Activated CD8-positive, alpha-beta memory T cell treated with anti-CD3 and anti-CD28 coated beads, Interleukin-2, amount 50 U/mL, for 24 hours (primary cell): ENCODE measurements around the gene TRIM59.
A peak's percentile ranks its signal among the peaks of the same experiment; 100 is the strongest.

Experiments used
- DNase-seq: peaks from one replicate; pipeline ENCODE4 v3.0.0-alpha.2; 2020; ENCODE audit errors: extremely low read depth

Gene TRIM59

GRCh38 chr3:160403028-160403545, 46.5 kb downstream of the TRIM59 start:
- no peak for DNase-seq

DNA sequence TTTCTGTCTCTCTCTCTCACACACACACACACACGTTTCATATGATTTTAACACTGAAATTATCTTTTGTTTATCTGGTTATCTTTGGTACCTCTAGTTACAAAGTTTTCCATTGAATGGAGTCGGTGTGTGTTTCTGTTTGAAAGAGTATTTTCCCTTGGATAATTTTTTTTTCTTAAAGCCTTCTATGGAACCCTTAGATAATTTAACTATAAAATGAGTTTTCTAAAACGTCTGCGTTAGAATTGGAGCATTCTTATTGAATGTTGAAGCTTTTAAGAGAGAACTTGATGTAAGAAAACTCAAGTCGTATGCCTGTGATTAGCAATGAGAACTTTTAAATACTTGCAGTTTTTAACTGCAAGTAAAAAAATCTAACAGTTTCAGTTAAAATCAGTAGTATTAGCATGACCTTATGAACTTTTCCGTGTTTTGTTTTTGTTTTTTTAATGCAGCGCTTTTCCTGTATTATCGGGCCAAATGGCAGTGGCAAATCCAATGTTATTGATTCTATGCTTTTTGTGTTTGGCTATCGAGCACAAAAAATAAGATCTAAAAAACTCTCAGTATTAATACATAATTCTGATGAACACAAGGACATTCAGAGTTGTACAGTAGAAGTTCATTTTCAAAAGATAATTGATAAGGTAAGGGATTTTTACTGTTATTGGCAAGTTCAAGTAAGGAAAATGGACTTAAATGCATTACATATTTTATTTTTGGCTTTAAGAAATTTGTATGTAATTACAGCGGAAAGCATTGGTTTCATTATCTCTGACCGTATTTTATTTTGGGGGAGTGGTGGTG, 47.2 kb downstream of the TRIM59 start:
- no peak for DNase-seq

- no peak for DNase-seq
Observed at GRCh38 chr3:160401291-160402095, 48.1 kb downstream of the TRIM59 start.

- DNase-seq, result no peak
Observed at GRCh38 chr3:160400702-160401150, 48.9 kb downstream of the TRIM59 start.

DNA sequence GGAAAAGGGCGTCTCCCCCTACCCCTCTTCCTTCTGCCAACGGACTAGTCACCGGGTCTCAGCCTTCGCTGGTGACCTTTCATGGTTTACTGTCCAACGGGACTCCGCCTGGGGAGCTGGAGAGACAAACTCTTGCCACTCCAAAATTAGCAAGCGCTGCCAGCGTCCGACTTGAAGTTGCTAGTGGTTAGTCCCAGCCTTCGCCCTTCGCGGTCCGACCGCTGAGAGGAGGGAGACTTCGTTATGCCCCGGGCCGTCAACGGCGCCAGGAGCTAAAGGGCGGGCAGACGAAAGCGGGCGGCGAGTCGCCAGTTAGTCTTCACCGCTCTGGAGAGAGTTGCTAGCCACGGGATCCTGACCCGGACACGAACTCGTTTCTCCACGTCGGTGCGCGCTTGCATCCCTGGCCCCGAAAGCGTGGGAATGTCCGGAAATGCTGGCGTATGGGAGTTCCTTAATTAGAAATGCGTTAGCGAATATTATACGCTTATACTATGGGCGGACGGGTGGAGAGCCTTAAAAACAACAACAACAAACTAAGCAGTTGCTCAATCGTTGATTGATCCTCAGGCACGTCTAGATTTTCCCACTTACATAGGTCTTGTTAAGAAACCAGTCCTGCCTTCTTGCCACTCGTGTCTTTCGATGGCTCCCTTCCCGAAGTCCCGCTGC, 49.4 kb downstream of the TRIM59 start:
- DNase-seq, result no peak

GRCh38 chr3:160399125-160400029, 50.2 kb downstream of the TRIM59 start, which contains the start of the genes IFT80 and SMC4:
TSS of gene IFT80 (minus strand) at chr3:160399225. CDS start at chr3:160384600, 14,625 bp downstream.
TSS of gene SMC4 (plus strand) at chr3:160399650. CDS start at chr3:160400827, 1,177 bp downstream.
- peak; percentile 93 for DNase-seq

DNA sequence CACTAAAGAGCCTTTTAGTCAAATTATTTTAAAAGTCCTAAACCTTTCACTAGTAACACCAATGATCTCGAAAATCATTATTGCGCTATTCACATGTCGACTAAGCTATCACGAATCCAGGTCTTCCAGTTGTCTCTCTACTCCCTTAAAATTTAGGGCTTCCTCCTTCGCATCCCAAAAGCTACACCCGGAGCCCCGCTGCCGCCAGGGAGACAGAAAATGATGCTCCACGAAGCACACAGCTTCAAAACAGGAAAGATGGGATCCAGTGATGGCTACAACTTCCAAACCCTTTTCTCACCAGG, 50.8 kb downstream of the TRIM59 start:
- DNase-seq, result no peak

- DNase-seq, result no peak
Observed at GRCh38 chr3:160395297-160395696, 54.3 kb downstream of the TRIM59 start.

GRCh38 chr3:160394009-160394392, 55.6 kb downstream of the TRIM59 start:
- no peak for DNase-seq

GRCh38 chr3:160393346-160394008, 56.1 kb downstream of the TRIM59 start:
- DNase-seq, result no peak

GRCh38 chr3:160392798-160393197, 56.8 kb downstream of the TRIM59 start:
- DNase-seq, result no peak

GRCh38 chr3:160390565-160391138, 58.9 kb downstream of the TRIM59 start:
- no peak for DNase-seq
